ENCODE measurements around the gene ARMC8.

Gene ARMC8

DNA sequence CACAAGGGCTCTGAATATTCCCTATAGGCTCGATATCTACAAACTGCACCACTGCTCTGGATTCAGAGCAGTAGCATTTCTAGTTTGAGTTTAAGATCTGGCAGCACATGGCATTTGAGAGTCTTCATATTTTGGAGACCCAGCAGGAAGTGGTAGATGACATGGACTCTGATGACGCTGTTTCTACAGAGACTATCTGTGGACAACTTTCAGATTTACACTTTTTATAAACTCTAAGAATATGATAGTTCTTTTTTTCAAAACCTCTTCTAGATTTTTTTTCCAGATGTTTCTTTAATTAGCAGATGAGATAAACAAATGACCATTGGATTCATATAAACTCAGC is 35.8 kb downstream of the ARMC8 start:
- TF ChIP-seq, protein P1, sequence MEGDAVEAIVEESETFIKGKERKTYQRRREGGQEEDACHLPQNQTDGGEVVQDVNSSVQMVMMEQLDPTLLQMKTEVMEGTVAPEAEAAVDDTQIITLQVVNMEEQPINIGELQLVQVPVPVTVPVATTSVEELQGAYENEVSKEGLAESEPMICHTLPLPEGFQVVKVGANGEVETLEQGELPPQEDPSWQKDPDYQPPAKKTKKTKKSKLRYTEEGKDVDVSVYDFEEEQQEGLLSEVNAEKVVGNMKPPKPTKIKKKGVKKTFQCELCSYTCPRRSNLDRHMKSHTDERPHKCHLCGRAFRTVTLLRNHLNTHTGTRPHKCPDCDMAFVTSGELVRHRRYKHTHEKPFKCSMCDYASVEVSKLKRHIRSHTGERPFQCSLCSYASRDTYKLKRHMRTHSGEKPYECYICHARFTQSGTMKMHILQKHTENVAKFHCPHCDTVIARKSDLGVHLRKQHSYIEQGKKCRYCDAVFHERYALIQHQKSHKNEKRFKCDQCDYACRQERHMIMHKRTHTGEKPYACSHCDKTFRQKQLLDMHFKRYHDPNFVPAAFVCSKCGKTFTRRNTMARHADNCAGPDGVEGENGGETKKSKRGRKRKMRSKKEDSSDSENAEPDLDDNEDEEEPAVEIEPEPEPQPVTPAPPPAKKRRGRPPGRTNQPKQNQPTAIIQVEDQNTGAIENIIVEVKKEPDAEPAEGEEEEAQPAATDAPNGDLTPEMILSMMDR (IDR thresholded peaks at IDR 0.05; ENCODE audit: insufficient read depth, low read depth, low read length, missing control alignments), result no peak
- no peak for DNase-seq (ENCODE audit: low read depth)

DNA sequence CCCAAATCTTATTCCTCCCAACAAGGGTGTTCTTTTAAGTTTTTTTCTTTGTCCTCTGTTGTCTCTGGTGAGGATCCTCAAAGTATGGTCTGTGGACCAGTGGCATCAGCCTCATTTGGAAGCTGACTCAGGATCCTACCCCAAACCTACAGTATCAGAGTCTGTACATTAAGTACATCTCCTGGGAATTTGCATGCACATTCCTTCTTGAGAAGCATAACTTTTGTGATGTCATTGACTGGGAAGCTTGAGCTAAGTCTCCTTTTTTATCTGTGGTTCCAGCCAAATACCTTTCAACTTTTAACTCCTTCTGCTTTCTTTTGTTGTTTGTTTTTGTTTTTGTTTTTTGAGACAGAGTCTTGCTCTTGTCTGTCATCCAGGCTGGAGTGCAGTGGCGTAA is 40.5 kb downstream of the ARMC8 start:
- TF ChIP-seq, protein P1 (IDR thresholded peaks at IDR 0.05; ENCODE audit: insufficient read depth, low read depth, low read length, missing control alignments), result no peak
- no peak for DNase-seq (ENCODE audit: low read depth)
- H3K4me3 ChIP-seq (ENCODE audit: low read depth, low read length), result no peak overlapping the region

More for the DNA sequence above, 35.8 kb downstream of the ARMC8 start:
- H3K4me3 ChIP-seq (ENCODE audit: low read depth, low read length), result no peak overlapping the region

DNA sequence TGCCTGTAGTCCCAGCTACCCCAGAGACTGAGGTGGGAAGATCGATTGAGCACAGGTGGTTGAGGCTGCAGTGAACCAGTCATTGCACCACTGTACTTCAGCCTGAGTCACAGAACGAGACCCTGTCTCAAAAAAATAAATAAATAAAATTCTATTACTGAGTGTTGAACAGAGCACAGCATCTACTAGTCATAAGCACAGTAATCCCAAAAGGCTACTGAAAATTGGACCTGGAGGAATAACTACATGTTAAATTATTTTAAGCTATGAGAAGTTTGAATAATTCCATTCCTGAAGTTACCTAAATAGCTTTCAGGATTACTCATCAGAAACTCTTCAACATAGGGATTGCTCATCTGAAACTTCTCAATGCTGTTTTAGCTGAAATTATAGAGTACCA is 43.4 kb downstream of the ARMC8 start:
- H3K4me3 ChIP-seq (ENCODE audit: low read depth, low read length), result no peak overlapping the region
- peak; percentile 28 for DNase-seq (ENCODE audit: low read depth)
- TF ChIP-seq, protein P1 (IDR thresholded peaks at IDR 0.05; ENCODE audit: insufficient read depth, low read depth, low read length, missing control alignments), result no peak

DNA sequence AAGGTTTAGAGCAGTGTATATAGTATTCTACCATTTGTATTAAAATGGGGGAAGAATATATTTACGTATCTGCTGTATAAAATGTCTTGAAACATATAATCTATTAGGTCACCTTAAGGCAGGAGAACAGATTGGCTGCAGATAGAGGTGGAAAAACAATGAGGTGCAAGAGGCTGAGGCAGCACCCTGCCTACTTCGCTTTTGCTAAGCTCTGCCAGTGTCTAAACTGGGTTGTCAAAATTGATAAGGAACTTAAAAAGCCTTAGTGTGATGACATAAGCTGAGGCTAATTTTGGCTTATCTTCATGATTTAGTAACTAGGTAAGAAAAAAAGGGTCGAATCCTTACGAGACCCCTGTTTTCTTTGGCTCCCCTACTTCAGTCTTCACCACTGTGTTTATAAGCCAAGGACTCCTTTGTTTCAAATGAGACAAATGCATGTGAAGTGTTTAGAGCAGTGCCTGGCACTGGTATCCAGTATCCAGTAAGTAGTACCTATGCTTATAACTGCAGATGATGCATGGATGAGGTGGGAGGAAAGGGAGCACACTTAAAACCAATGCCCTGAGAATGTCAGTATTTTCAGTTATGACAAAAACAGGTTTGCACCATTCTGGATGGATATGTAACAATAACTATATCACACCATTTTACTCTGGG is 45.7 kb downstream of the ARMC8 start:
- H3K4me3 ChIP-seq (ENCODE audit: low read depth, low read length), result no peak overlapping the region
- TF ChIP-seq, protein P1 (IDR thresholded peaks at IDR 0.05; ENCODE audit: insufficient read depth, low read depth, low read length, missing control alignments), result no peak
- no peak for DNase-seq (ENCODE audit: low read depth)

DNA sequence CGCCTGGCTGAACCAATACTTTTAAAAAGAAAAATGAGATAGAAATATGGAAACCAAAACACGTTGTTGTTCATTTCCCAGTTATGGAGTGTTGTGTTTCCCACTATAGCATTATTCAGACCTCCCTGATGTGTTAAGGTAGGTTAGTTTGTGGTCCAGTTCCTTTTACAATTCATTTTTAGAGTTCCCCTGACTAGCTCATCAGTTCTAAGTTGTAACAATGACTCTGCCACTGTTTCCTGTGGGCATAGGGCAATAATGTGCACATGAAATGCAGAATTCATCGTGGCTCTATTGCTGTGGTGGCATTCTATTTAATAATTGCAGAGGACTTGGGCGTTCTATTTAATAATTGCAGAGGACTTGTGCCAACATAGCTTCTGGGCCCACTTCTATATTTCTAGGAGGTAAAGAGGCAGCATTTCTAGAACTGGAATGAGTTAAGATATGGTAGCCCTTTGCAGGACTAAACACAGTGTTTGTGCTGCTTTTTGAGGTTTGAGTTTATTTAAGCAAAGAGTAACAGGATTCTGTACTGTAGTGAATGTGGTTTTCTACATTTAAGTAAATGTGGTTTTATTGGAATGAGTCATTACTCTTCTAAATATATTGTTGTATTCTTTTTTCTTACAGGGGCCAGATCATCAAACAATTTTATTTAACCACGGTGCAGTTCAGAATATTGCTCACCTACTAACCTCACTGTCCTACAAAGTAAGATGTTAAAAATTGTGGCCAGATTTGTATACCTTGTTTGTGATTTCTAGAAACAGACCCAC is 47.5 kb downstream of the ARMC8 start:
- DNase-seq (ENCODE audit: low read depth), result peak; percentile 3

DNA sequence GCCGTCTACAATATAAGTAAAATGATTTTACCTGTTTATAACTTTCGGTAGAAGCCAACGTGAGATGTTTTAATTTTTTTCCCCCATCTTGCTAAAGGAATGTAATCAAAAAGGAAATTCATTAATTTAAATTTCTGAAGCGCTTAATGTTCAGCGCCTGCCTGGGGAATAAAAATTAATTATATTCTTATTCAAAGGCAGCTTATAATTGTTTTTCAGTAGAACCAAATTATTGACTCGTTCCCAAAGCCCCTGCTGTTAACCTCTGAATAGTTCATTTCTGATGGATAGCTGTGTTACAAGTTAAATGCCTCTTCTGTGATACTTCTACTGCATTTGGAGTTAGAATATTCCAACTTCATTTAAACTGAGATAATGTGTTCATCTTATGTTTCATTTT is 51.6 kb downstream of the ARMC8 start:
- TF ChIP-seq, protein P1 (IDR thresholded peaks at IDR 0.05; ENCODE audit: insufficient read depth, low read depth, low read length, missing control alignments), result no peak
- no peak for DNase-seq (ENCODE audit: low read depth)
- H3K4me3 ChIP-seq (ENCODE audit: low read depth, low read length), result no peak overlapping the region

More for the DNA sequence above, 47.5 kb downstream of the ARMC8 start:
- TF ChIP-seq, protein P1 (IDR thresholded peaks at IDR 0.05; ENCODE audit: insufficient read depth, low read depth, low read length, missing control alignments), result no peak
- no peak overlapping the region for H3K4me3 ChIP-seq (ENCODE audit: low read depth, low read length)
